Panc1 (cell line): Measurements from ENCODE around the gene IFTAP. TPM values are rescaled to one million over a fixed set of nuclear protein-coding genes. Genes with fewer than 3 reads are reported as not detected.

ENCODE experiments used
- ATAC-seq: fragments of 200-7000 bp; cut with Tn5 transposase; 2 replicates; pipeline ENCODE4 v1.9.1; 2020; ENCODE audit warnings: mild to moderate bottlenecking, moderate library complexity
- BruUV-seq: library from RNA; stranded (reverse); fragments of 400-500 nt; replicated peaks from 2 replicates; lab custom pipeline; 2021; lab: Mats Ljungman, UMichigan
- CTCF ChIA-PET: fragments of 300-600 bp; sonication (Branson Sonifier 250); formaldehyde crosslinking; loops from one replicate; lab custom pipeline; 2022; ENCODE audit warnings: antibody characterized with exemption; lab: Charles Lee
- POLR2A ChIA-PET: fragments of 300-600 bp; sonication (Branson Sonifier 250); formaldehyde crosslinking; loops from one replicate; lab custom pipeline; 2022; ENCODE audit warnings: antibody characterized with exemption; lab: Charles Lee
- DNase-seq: peaks from one replicate; pipeline ENCODE4 v3.0.0-alpha.2; 2010; ENCODE audit warnings: low read depth, low spot score
- H3K27ac ChIP-seq: 2 replicates; pipeline ENCODE4 v1.5.1; 2011; ENCODE audit warnings: mild to moderate bottlenecking, low read length, inconsistent platforms
- H3K27me3 ChIP-seq: fragments of 200-500 bp; sonication (Bioruptor generic); 2 replicates; pipeline ENCODE4 v1.6.0; 2014; ENCODE audit warnings: low read length, inconsistent platforms; ENCODE audit not compliant: control insufficient read depth, insufficient read depth
- H3K36me3 ChIP-seq: fragments of 200-500 bp; sonication (Bioruptor generic); 2 replicates; pipeline ENCODE4 v1.5.1; 2014; ENCODE audit warnings: inconsistent platforms, mild to moderate bottlenecking, low read length, moderate library complexity; ENCODE audit not compliant: control insufficient read depth, insufficient read depth
- H3K4me1 ChIP-seq: 2 replicates; pipeline ENCODE4 v1.5.1; 2011; ENCODE audit warnings: inconsistent platforms, mild to moderate bottlenecking, low read length, moderate library complexity; ENCODE audit not compliant: control insufficient read depth, insufficient read depth
- H3K4me3 ChIP-seq, 2 experiments: 2 replicates each; pipeline ENCODE4 v1.5.1; 2011 to 2012; ENCODE audit warnings: low read depth in 2 of 2, low read length in 2 of 2, mild to moderate bottlenecking in 2 of 2, inconsistent platforms in 1 of 2, moderate library complexity in 1 of 2
- H3K9me3 ChIP-seq: fragments of 200-500 bp; sonication (Bioruptor generic); 2 replicates; pipeline ENCODE4 v1.5.1; 2014; ENCODE audit warnings: low read depth, mild to moderate bottlenecking, inconsistent platforms, low read length, moderate library complexity; ENCODE audit not compliant: control insufficient read depth, insufficient read depth
- CTCF ChIP-seq: fragments of 450-650 bp; IDR thresholded peaks from 2 replicates; pipeline ENCODE4 v1.5.1; 2017; ENCODE audit warnings: mild to moderate bottlenecking
- POLR2AphosphoS5 ChIP-seq: IDR thresholded peaks from 2 replicates; pipeline ENCODE4 v1.6.1; 2012; ENCODE audit warnings: mild to moderate bottlenecking, low read depth, low read length, moderate library complexity
- REST ChIP-seq, 2 experiments: IDR thresholded peaks; 2 replicates each; pipeline ENCODE4 v1.6.1; 2011 to 2012; ENCODE audit warnings: low read depth in 2 of 2, control low read depth in 1 of 2, low read length in 1 of 2, mild to moderate bottlenecking in 1 of 2, moderate library complexity in 1 of 2; ENCODE audit not compliant: insufficient read depth in 1 of 2
- SIN3A ChIP-seq: IDR thresholded peaks from 2 replicates; pipeline ENCODE4 v1.6.1; 2012; ENCODE audit warnings: low read depth, mild to moderate bottlenecking, low read length, moderate library complexity, borderline replicate concordance; ENCODE audit not compliant: insufficient read depth
- TCF7L2 ChIP-seq: IDR thresholded peaks from 2 replicates; pipeline ENCODE4 v1.6.1; 2011; ENCODE audit warnings: mild to moderate bottlenecking, low read depth, low read length, inconsistent platforms
- in situ Hi-C: cut with HindIII; loops from 2 replicates; pipeline ENCODE4 v1.10.0; 2016; ENCODE audit warnings: low sequenced_read_pairs, low pct_unique_long_range_greater_than_20kb
- intact Hi-C: fragments of 100-400 bp; cut with micrococcal nuclease; formaldehyde crosslinking; loops from one replicate; pipeline ENCODE4 v1.10.0; 2022; ENCODE audit not compliant: unreplicated experiment
- total RNA-seq: library from RNA; stranded (reverse); gene quantifications from one replicate; pipeline ENCODE4 v1.2.1, GENCODE V29; 2021; ENCODE audit not compliant: unreplicated experiment

The IFTAP gene
- total RNA-seq, 1 experiment from 2014 or later = 18.2 TPM

GRCh38 chr11:36618363-36619047 lies 24.2 kb downstream of the IFTAP start:
- ATAC-seq = no peak
- DNase-seq = no peak
- no peaks in the 10 kb centered on the region for H3K27me3 ChIP-seq
- no peak overlapping the region for H3K4me3 ChIP-seq
- no peaks in the 10 kb centered on the region for H3K9me3 ChIP-seq
- TF ChIP-seq SIN3A (no peak), REST (IDR thresholded peaks at IDR 0.05; ENCODE audit: insufficient read depth in 1 of 2, low read depth in 2 of 2, low read length in 1 of 2) (no peak), CTCF (no peak)
- no peaks in the 10 kb centered on the region for H3K36me3 ChIP-seq
- in situ Hi-C loops = no loop called here
- peaks cover 2% of the 10 kb centered on the region; the same call in 1 of the 2 replicates for H3K4me1 ChIP-seq
- BruUV-seq = no TSS peak
- peak overlapping the region; percentile 61; the same call in 1 of the 2 replicates for H3K27ac ChIP-seq
- intact Hi-C loops = no loop called here
- ChIA-PET CTCF (no interaction called here), POLR2A (no interaction called here)

- H3K4me1 ChIP-seq = peaks cover 3% of the 10 kb centered on the region; the same call in 1 of the 2 replicates
- H3K9me3 ChIP-seq = no peaks in the 10 kb centered on the region
- in situ Hi-C loops (no loop called here), intact Hi-C loops (no loop called here)
- no peaks in the 10 kb centered on the region for H3K27me3 ChIP-seq
- peak overlapping the region; percentile 61 for H3K27ac ChIP-seq
- TF ChIP-seq POLR2AphosphoS5 (no peak), CTCF (no peak), REST (IDR thresholded peaks at IDR 0.05; ENCODE audit: insufficient read depth in 1 of 2, low read depth in 2 of 2, low read length in 1 of 2) (no peak), TCF7L2 (no peak), SIN3A (no peak)
- DNase-seq (no peak), ATAC-seq (no peak)
- ChIA-PET POLR2A (no interaction called here), CTCF (no interaction called here)
- no TSS peak for BruUV-seq
- H3K36me3 ChIP-seq = no peaks in the 10 kb centered on the region
- H3K4me3 ChIP-seq = no peak overlapping the region
These were observed 25.2 kb downstream of the IFTAP start for GRCh38 chr11:36619502-36619901.
